Neural crest cell (in vitro differentiated cells): ENCODE results near the gene CDHR2. TPM values are rescaled to one million over a fixed set of nuclear protein-coding genes. Genes with fewer than 3 reads are reported as not detected.
A peak's percentile ranks its signal among the peaks of the same experiment; 100 is the strongest.

ENCODE experiments used
- DNase-seq: peaks from one replicate; pipeline ENCODE4 v3.0.0; 2021; ENCODE audit warnings: low read depth, mixed read lengths, low spot score
- H3K27ac Mint-ChIP-seq: one replicate; pipeline ENCODE4 v1.8.0; 2021; ENCODE audit warnings: mild to moderate bottlenecking, mixed read lengths; ENCODE audit not compliant: unreplicated experiment
- H3K27me3 Mint-ChIP-seq: 2 replicates; pipeline ENCODE4 v1.8.0; 2021; ENCODE audit warnings: low read depth, mild to moderate bottlenecking, mixed read lengths
- H3K36me3 Mint-ChIP-seq: 2 replicates; pipeline ENCODE4 v1.8.0; 2021; ENCODE audit warnings: low read depth, mild to moderate bottlenecking, mixed read lengths
- H3K4me1 Mint-ChIP-seq: 2 replicates; pipeline ENCODE4 v1.8.0; 2021; ENCODE audit warnings: mixed read lengths
- H3K4me3 Mint-ChIP-seq: one replicate; pipeline ENCODE4 v1.8.0; 2021; ENCODE audit warnings: mild to moderate bottlenecking, mixed read lengths
- H3K9me3 Mint-ChIP-seq: 2 replicates; pipeline ENCODE4 v1.8.0; 2021; ENCODE audit warnings: mixed read lengths
- CTCF ChIP-seq: fragments of 200-600 bp; sonication (generic); conservative IDR thresholded peaks from 2 replicates; pipeline ENCODE4 v1.5.0; 2021; ENCODE audit warnings: antibody characterized with exemption, mild to moderate bottlenecking
- total RNA-seq: library from RNA; stranded (reverse); gene quantifications from 2 replicates; pipeline ENCODE4 v1.2.1, GENCODE V29; 2021

CDHR2 gene
- total RNA-seq, 1 donor from 2014 or later: not detected

GRCh38 chr5:176535664-176536131 is 13.4 kb upstream of the CDHR2 start:
- H3K4me1 Mint-ChIP-seq: peaks cover 44% of the 10 kb centered on the region
- peaks cover 10% of the 10 kb centered on the region for H3K27me3 Mint-ChIP-seq
- TF ChIP-seq CTCF: no peak
- H3K27ac Mint-ChIP-seq: peak overlapping the region; percentile 99
- H3K36me3 Mint-ChIP-seq: peaks cover 7% of the 10 kb centered on the region
- peak overlapping the region; percentile 100 for H3K4me3 Mint-ChIP-seq
- DNase-seq: no peak
- no peaks in the 10 kb centered on the region for H3K9me3 Mint-ChIP-seq

- peak overlapping the region; percentile 99 for H3K27ac Mint-ChIP-seq
- peaks cover 7% of the 10 kb centered on the region for H3K36me3 Mint-ChIP-seq
- H3K4me3 Mint-ChIP-seq: peak overlapping the region; percentile 100
- no peak for TF ChIP-seq CTCF
- peak; percentile 65 for DNase-seq
- H3K9me3 Mint-ChIP-seq: no peaks in the 10 kb centered on the region
- H3K27me3 Mint-ChIP-seq: peaks cover 12% of the 10 kb centered on the region
- H3K4me1 Mint-ChIP-seq: peaks cover 46% of the 10 kb centered on the region
These were observed 12.8 kb upstream of the CDHR2 start for GRCh38 chr5:176536132-176536901.

- H3K36me3 Mint-ChIP-seq: peaks cover 7% of the 10 kb centered on the region
- no peak for TF ChIP-seq CTCF
- H3K27me3 Mint-ChIP-seq: peaks cover 18% of the 10 kb centered on the region
- H3K4me1 Mint-ChIP-seq: peaks cover 52% of the 10 kb centered on the region
- H3K27ac Mint-ChIP-seq: peak within 1 kb of the TSS; percentile 100
- peak within 1 kb of the TSS; percentile 100 for H3K4me3 Mint-ChIP-seq
- DNase-seq: peak; percentile 98
- no peaks in the 10 kb centered on the region for H3K9me3 Mint-ChIP-seq
These were observed 12.1 kb upstream of the CDHR2 start, which contains the start of gene RNF44 for GRCh38 chr5:176536902-176537553. Gene RNF44 (minus strand): TSS chr5:176537402. CDS start chr5:176532472, 4,930 bp downstream.

GRCh38 chr5:176537554-176538229 is 11.4 kb upstream of the CDHR2 start:
- peaks cover 58% of the 10 kb centered on the region for H3K4me1 Mint-ChIP-seq
- peaks cover 24% of the 10 kb centered on the region for H3K27me3 Mint-ChIP-seq
- no peak for TF ChIP-seq CTCF
- peak overlapping the region; percentile 100 for H3K4me3 Mint-ChIP-seq
- H3K36me3 Mint-ChIP-seq: peaks cover 7% of the 10 kb centered on the region
- H3K27ac Mint-ChIP-seq: peak overlapping the region; percentile 100
- no peaks in the 10 kb centered on the region for H3K9me3 Mint-ChIP-seq
- DNase-seq: peak; percentile 88

GRCh38 chr5:176538230-176538988 is 10.7 kb upstream of the CDHR2 start:
- no peak for TF ChIP-seq CTCF
- peak overlapping the region; percentile 100 for H3K4me3 Mint-ChIP-seq
- no peak for DNase-seq
- peak overlapping the region; percentile 100 for H3K27ac Mint-ChIP-seq
- H3K27me3 Mint-ChIP-seq: peaks cover 24% of the 10 kb centered on the region
- H3K4me1 Mint-ChIP-seq: peaks cover 55% of the 10 kb centered on the region
- no peaks in the 10 kb centered on the region for H3K9me3 Mint-ChIP-seq
- H3K36me3 Mint-ChIP-seq: peaks cover 7% of the 10 kb centered on the region
